ENCODE measurements around the gene SDHB.

The SDHB gene

GRCh38 chr1:17060306-17060749 lies 6.5 kb upstream of the SDHB start:
- TF ChIP-seq CTCF (IDR thresholded peaks at IDR 0.05; ENCODE audit: low read length) (no peak), EZH2 (IDR thresholded peaks at IDR 0.05; ENCODE audit: borderline replicate concordance, low read length) (no peak)
- H3K4me1 ChIP-seq (ENCODE audit: insufficient read depth, low read length, severe bottlenecking) = peaks cover 7% of the 10 kb centered on the region
- no peaks in the 10 kb centered on the region; the same call in 1 of the 2 replicates for H3K36me3 ChIP-seq (ENCODE audit: insufficient read depth, low read length)
- no peak overlapping the region for H3K9ac ChIP-seq (ENCODE audit: low read length)
- H4K20me1 ChIP-seq (ENCODE audit: insufficient read depth, low read length) = no peaks in the 10 kb centered on the region
- H3K79me2 ChIP-seq (ENCODE audit: insufficient read depth, low read length) = no peaks in the 10 kb centered on the region
- H3K27ac ChIP-seq (ENCODE audit: low read depth, low read length, poor library complexity, severe bottlenecking) = no peak overlapping the region
- no peaks in the 10 kb centered on the region for H3K27me3 ChIP-seq (ENCODE audit: insufficient read depth, low read length)
- H3K4me3 ChIP-seq (ENCODE audit: low read depth, low read length, poor library complexity, severe bottlenecking) = no peak overlapping the region
- H3K4me2 ChIP-seq (ENCODE audit: low read length) = no peak overlapping the region
- H3K9me3 ChIP-seq (ENCODE audit: low read length) = 0 out of 2 replicates have a peak, but pooled peaks cover under 1% of the 10 kb centered on the region
- H3K9me2 ChIP-seq (ENCODE audit: low read depth, low read length) = no peaks in the 10 kb centered on the region
- no peaks in the 10 kb centered on the region for H3F3A ChIP-seq (ENCODE audit: insufficient read depth, low read length)
- H2AFZ ChIP-seq (ENCODE audit: low read length) = no peak overlapping the region

GRCh38 chr1:17059391-17060305 lies 5.8 kb upstream of the SDHB start:
- Histone ChIP-seq H3K36me3 (ENCODE audit: insufficient read depth, low read length) (no peaks in the 10 kb centered on the region; the same call in 1 of the 2 replicates), H3K4me2 (ENCODE audit: low read length) (no peak overlapping the region), H3K4me1 (ENCODE audit: insufficient read depth, low read length, severe bottlenecking) (peaks cover 7% of the 10 kb centered on the region), H3K79me2 (ENCODE audit: insufficient read depth, low read length) (no peaks in the 10 kb centered on the region), H3F3A (ENCODE audit: insufficient read depth, low read length) (no peaks in the 10 kb centered on the region), H3K9me2 (ENCODE audit: low read depth, low read length) (no peaks in the 10 kb centered on the region), H3K9ac (ENCODE audit: low read length) (no peak overlapping the region), H3K9me3 (ENCODE audit: low read length) (no peaks in the 10 kb centered on the region), H3K27me3 (ENCODE audit: insufficient read depth, low read length) (no peaks in the 10 kb centered on the region), H3K4me3 (ENCODE audit: low read depth, low read length, poor library complexity, severe bottlenecking) (no peak overlapping the region), H2AFZ (ENCODE audit: low read length) (no peak overlapping the region), H3K27ac (ENCODE audit: low read depth, low read length, poor library complexity, severe bottlenecking) (no peak overlapping the region), H4K20me1 (ENCODE audit: insufficient read depth, low read length) (no peaks in the 10 kb centered on the region)
- TF ChIP-seq CTCF (IDR thresholded peaks at IDR 0.05; ENCODE audit: low read length) = peak; percentile 75
- TF ChIP-seq EZH2 (IDR thresholded peaks at IDR 0.05; ENCODE audit: borderline replicate concordance, low read length) = no peak

GRCh38 chr1:17056551-17056950 lies 2.7 kb upstream of the SDHB start:
- TF ChIP-seq EZH2 (IDR thresholded peaks at IDR 0.05; ENCODE audit: borderline replicate concordance, low read length) = no peak
- no peak for TF ChIP-seq CTCF (IDR thresholded peaks at IDR 0.05; ENCODE audit: low read length)
- no peaks in the 10 kb centered on the region for H3K27me3 ChIP-seq (ENCODE audit: insufficient read depth, low read length)
- no peak overlapping the region for H2AFZ ChIP-seq (ENCODE audit: low read length)

More at GRCh38 chr1:17056551-17056950, 2.7 kb upstream of the SDHB start:
- Histone ChIP-seq H3K4me2 (ENCODE audit: low read length) (no peak overlapping the region), H3K9me3 (ENCODE audit: low read length) (no peaks in the 10 kb centered on the region), H3K79me2 (ENCODE audit: insufficient read depth, low read length) (peaks cover 19% of the 10 kb centered on the region), H3K4me3 (ENCODE audit: low read depth, low read length, poor library complexity, severe bottlenecking) (no peak overlapping the region), H3F3A (ENCODE audit: insufficient read depth, low read length) (no peaks in the 10 kb centered on the region), H3K9ac (ENCODE audit: low read length) (no peak overlapping the region), H3K9me2 (ENCODE audit: low read depth, low read length) (no peaks in the 10 kb centered on the region), H3K36me3 (ENCODE audit: insufficient read depth, low read length) (peaks cover 7% of the 10 kb centered on the region; the same call in 1 of the 2 replicates), H4K20me1 (ENCODE audit: insufficient read depth, low read length) (no peaks in the 10 kb centered on the region), H3K4me1 (ENCODE audit: insufficient read depth, low read length, severe bottlenecking) (peaks cover 20% of the 10 kb centered on the region), H3K27ac (ENCODE audit: low read depth, low read length, poor library complexity, severe bottlenecking) (no peak overlapping the region)
